ENCODE results near the gene DENND1A. TPM values are rescaled to one million over a fixed set of nuclear protein-coding genes. Genes with fewer than 3 reads are reported as not detected.

DENND1A gene
- total RNA-seq, 1 donor from 2014 or later, result 37.3 TPM

- Histone ChIP-seq H3K27ac (no peak overlapping the region), H3K9me3 (no peaks in the 10 kb centered on the region), H3K36me3 (no peaks in the 10 kb centered on the region), H3K27me3 (no peaks in the 10 kb centered on the region), H3K4me1 (no peaks in the 10 kb centered on the region), H3K4me3 (no peak overlapping the region)
- no peak for TF ChIP-seq CTCF (IDR thresholded peaks at IDR 0.05)
- intact Hi-C loops (cut with DNase I), result loop anchor here (10.0 kb wide), 1 partner anchor 62 kb away; no protein-coding TSS in a partner anchor
- DNase-seq (ENCODE audit: low spot score in 2 of 2), result no peak
These were observed 153.0 kb downstream of the DENND1A start for GRCh38 chr9:123776708-123777537.

- no peaks in the 10 kb centered on the region for H3K4me1 ChIP-seq
- H3K9me3 ChIP-seq, result no peaks in the 10 kb centered on the region
- H3K27me3 ChIP-seq, result no peaks in the 10 kb centered on the region
- no peak overlapping the region for H3K4me3 ChIP-seq
- H3K36me3 ChIP-seq, result no peaks in the 10 kb centered on the region
- intact Hi-C loops (cut with DNase I), result loop anchor here (10.0 kb wide), 1 partner anchor 61 kb away; no protein-coding TSS in a partner anchor
- TF ChIP-seq CTCF (IDR thresholded peaks at IDR 0.05), result no peak
- no peak for DNase-seq (ENCODE audit: low spot score in 2 of 2)
- no peak overlapping the region for H3K27ac ChIP-seq
These were observed 154.3 kb downstream of the DENND1A start for GRCh38 chr9:123775289-123776284.

- Histone ChIP-seq H3K36me3 (no peaks in the 10 kb centered on the region), H3K4me1 (no peaks in the 10 kb centered on the region), H3K9me3 (no peaks in the 10 kb centered on the region), H3K4me3 (no peak overlapping the region), H3K27me3 (no peaks in the 10 kb centered on the region), H3K27ac (no peak overlapping the region)
- no peak for TF ChIP-seq CTCF (IDR thresholded peaks at IDR 0.05)
- DNase-seq (ENCODE audit: low spot score in 2 of 2), result no peak
- intact Hi-C loops (cut with DNase I), result loop anchor here (10.0 kb wide), 1 partner anchor 59 kb away; no protein-coding TSS in a partner anchor
These were observed 156.1 kb downstream of the DENND1A start for GRCh38 chr9:123773783-123774182.

DNA sequence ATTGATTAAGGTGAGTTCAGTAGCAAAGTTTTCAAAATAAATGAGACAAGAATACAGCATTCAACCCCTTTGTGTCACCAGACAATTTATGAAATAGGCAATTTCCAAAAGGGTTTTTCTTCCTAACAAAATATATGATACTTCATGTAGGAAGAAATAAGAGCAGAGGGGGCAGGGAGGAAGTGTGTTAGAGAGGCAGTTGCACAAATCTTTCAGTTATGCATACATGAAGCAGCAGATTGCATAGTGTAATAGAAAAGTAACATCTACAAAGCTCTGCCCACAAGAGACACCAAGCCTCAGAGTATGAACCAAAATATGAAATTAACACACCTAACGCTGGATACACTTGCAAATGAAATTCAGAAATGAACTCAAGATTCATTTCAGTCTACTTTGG lies 157.0 kb downstream of the DENND1A start:
- DNase-seq (ENCODE audit: low spot score in 2 of 2), result no peak
- no peaks in the 10 kb centered on the region for H3K4me1 ChIP-seq
- H3K9me3 ChIP-seq, result no peaks in the 10 kb centered on the region
- intact Hi-C loops (cut with DNase I), result loop anchor here (10.0 kb wide), 1 partner anchor 58 kb away; no protein-coding TSS in a partner anchor
- H3K4me3 ChIP-seq, result no peak overlapping the region
- no peaks in the 10 kb centered on the region for H3K27me3 ChIP-seq
- no peak overlapping the region for H3K27ac ChIP-seq
- TF ChIP-seq CTCF (IDR thresholded peaks at IDR 0.05), result no peak
- no peaks in the 10 kb centered on the region for H3K36me3 ChIP-seq

- H3K27ac ChIP-seq, result no peak overlapping the region
These were observed 157.6 kb downstream of the DENND1A start for GRCh38 chr9:123772374-123772773.

More at GRCh38 chr9:123772374-123772773, 157.6 kb downstream of the DENND1A start:
- Histone ChIP-seq H3K4me1 (no peaks in the 10 kb centered on the region), H3K27me3 (no peaks in the 10 kb centered on the region), H3K4me3 (no peak overlapping the region), H3K36me3 (no peaks in the 10 kb centered on the region), H3K9me3 (no peaks in the 10 kb centered on the region)
- DNase-seq (ENCODE audit: low spot score in 2 of 2), result no peak
- TF ChIP-seq CTCF (IDR thresholded peaks at IDR 0.05), result no peak
- intact Hi-C loops (cut with DNase I), result loop anchor here (10.0 kb wide), 1 partner anchor 58 kb away; no protein-coding TSS in a partner anchor

All from ascending aorta (tissue), 2 donors.